Activated CD8-positive, alpha-beta memory T cell treated with anti-CD3 and anti-CD28 coated beads, Interleukin-2, amount 10 ng/mL, durations not matched to agents 7 days and 5 days (primary cell): ENCODE data around the gene SULT4A1. TPM values are rescaled to one million over a fixed set of nuclear protein-coding genes. Genes with fewer than 3 reads are reported as not detected.
A peak's percentile ranks its signal among the peaks of the same experiment; 100 is the strongest.

Experiments
- ATAC-seq: fragments of 150-1000 bp; cut with Tn5 transposase; one replicate; pipeline ENCODE4 v1.10.0; 2021; ENCODE audit warnings: moderate library complexity
- CTCF ChIA-PET: fragments of 350-600 bp; sonication (Branson Sonifier 250); formaldehyde crosslinking; loops from one replicate; lab custom pipeline; 2021; ENCODE audit warnings: antibody characterized with exemption; lab: Charles Lee
- DNase-seq: peaks from one replicate; pipeline ENCODE4 v3.0.0-alpha.2; 2020
- H3K27ac Mint-ChIP-seq: one replicate; pipeline ENCODE4 v1.8.0; 2021; ENCODE audit warnings: mild to moderate bottlenecking, mixed read lengths
- H3K27me3 Mint-ChIP-seq: one replicate; pipeline ENCODE4 v1.8.0; 2021; ENCODE audit warnings: mixed read lengths
- H3K36me3 Mint-ChIP-seq: one replicate; pipeline ENCODE4 v1.8.0; 2021; ENCODE audit warnings: mild to moderate bottlenecking, mixed read lengths
- H3K4me1 Mint-ChIP-seq: one replicate; pipeline ENCODE4 v1.8.0; 2021; ENCODE audit warnings: mixed read lengths
- H3K4me3 Mint-ChIP-seq: one replicate; pipeline ENCODE4 v1.8.0; 2021; ENCODE audit warnings: mild to moderate bottlenecking, moderate library complexity, mixed read lengths
- H3K9me3 Mint-ChIP-seq: one replicate; pipeline ENCODE4 v1.8.0; 2022; ENCODE audit warnings: low read depth, mixed read lengths
- total RNA-seq, 2 experiments: library from RNA; stranded (reverse); gene quantifications; one replicate each; pipeline ENCODE4 v1.2.3, GENCODE V29; 2021

SULT4A1 gene
- total RNA-seq, 2 experiments from 2014 or later: not detected

- CTCF ChIA-PET: interaction anchor here (1.0 to 2.0 kb wide), 2 partner anchors 8 to 10 kb away, joined by 4 to 6 read pairs; no protein-coding TSS in a partner anchor
- Mint-ChIP-seq H3K4me1 (no peaks in the 10 kb centered on the region), H3K36me3 (no peaks in the 10 kb centered on the region), H3K4me3 (no peak overlapping the region), H3K9me3 (no peaks in the 10 kb centered on the region), H3K27ac (no peak overlapping the region), H3K27me3 (peaks cover 45% of the 10 kb centered on the region)
- ATAC-seq (no peak), DNase-seq (no peak)
Measured at GRCh38 chr22:43893266-43893665, 31.0 kb upstream of the SULT4A1 start.

- Mint-ChIP-seq H3K27me3 (peaks cover 44% of the 10 kb centered on the region), H3K9me3 (no peaks in the 10 kb centered on the region), H3K27ac (no peak overlapping the region), H3K4me1 (no peaks in the 10 kb centered on the region), H3K4me3 (no peak overlapping the region), H3K36me3 (no peaks in the 10 kb centered on the region)
- CTCF ChIA-PET: interaction anchor here (1.0 to 2.0 kb wide), 2 partner anchors 7 to 9 kb away, joined by 4 to 6 read pairs; no protein-coding TSS in a partner anchor
- ATAC-seq (no peak), DNase-seq (no peak)
Measured at GRCh38 chr22:43892183-43892894, 30.0 kb upstream of the SULT4A1 start.

GRCh38 chr22:43891360-43892182, 29.3 kb upstream of the SULT4A1 start, which contains the start of gene PNPLA5:
PNPLA5 (minus strand) TSS chr22:43892013; CDS start chr22:43891880, 133 bp downstream.
- DNase-seq (no peak), ATAC-seq (peak; percentile 33)
- no peak within 1 kb of the TSS for H3K27ac Mint-ChIP-seq
- CTCF ChIA-PET: interaction anchor here (0.9 kb wide), 1 partner anchor 9 kb away, joined by 3 read pairs; no protein-coding TSS in a partner anchor
- no peaks in the 10 kb centered on the region for H3K9me3 Mint-ChIP-seq
- no peak within 1 kb of the TSS for H3K4me3 Mint-ChIP-seq
- H3K27me3 Mint-ChIP-seq: peaks cover 50% of the 10 kb centered on the region
- no peaks in the 10 kb centered on the region for H3K4me1 Mint-ChIP-seq
- no peaks in the 10 kb centered on the region for H3K36me3 Mint-ChIP-seq

- CTCF ChIA-PET: interaction anchor here (0.9 kb wide), 1 partner anchor 8 kb away, joined by 3 read pairs; no protein-coding TSS in a partner anchor
- Mint-ChIP-seq H3K27me3 (peaks cover 50% of the 10 kb centered on the region), H3K27ac (no peak overlapping the region), H3K4me1 (no peaks in the 10 kb centered on the region), H3K9me3 (no peaks in the 10 kb centered on the region), H3K4me3 (no peak overlapping the region), H3K36me3 (no peaks in the 10 kb centered on the region)
- ATAC-seq (no peak), DNase-seq (no peak)
Measured at GRCh38 chr22:43890901-43891331, 28.6 kb upstream of the SULT4A1 start.

GRCh38 chr22:43889860-43890253, 27.5 kb upstream of the SULT4A1 start:
- Mint-ChIP-seq H3K27me3 (peaks cover 50% of the 10 kb centered on the region), H3K4me1 (peaks cover 2% of the 10 kb centered on the region), H3K27ac (no peak overlapping the region), H3K36me3 (no peaks in the 10 kb centered on the region), H3K4me3 (no peak overlapping the region), H3K9me3 (no peaks in the 10 kb centered on the region)
- DNase-seq (no peak), ATAC-seq (no peak)
- CTCF ChIA-PET: no interaction called here

- CTCF ChIA-PET: no interaction called here
- H3K27ac Mint-ChIP-seq: no peak overlapping the region
- no peaks in the 10 kb centered on the region for H3K9me3 Mint-ChIP-seq
- no peaks in the 10 kb centered on the region for H3K36me3 Mint-ChIP-seq
- H3K27me3 Mint-ChIP-seq: peaks cover 50% of the 10 kb centered on the region
- DNase-seq: no peak
- H3K4me3 Mint-ChIP-seq: no peak overlapping the region
- H3K4me1 Mint-ChIP-seq: peaks cover 7% of the 10 kb centered on the region
- ATAC-seq: no peak
Measured at GRCh38 chr22:43889201-43889859, 27.0 kb upstream of the SULT4A1 start.

GRCh38 chr22:43888740-43889139, 26.4 kb upstream of the SULT4A1 start:
- H3K4me3 Mint-ChIP-seq: no peak overlapping the region
- H3K27me3 Mint-ChIP-seq: peaks cover 46% of the 10 kb centered on the region
- no peak for ATAC-seq

GRCh38 chr22:43887391-43887790, 25.1 kb upstream of the SULT4A1 start:
- Mint-ChIP-seq H3K27me3 (peaks cover 38% of the 10 kb centered on the region), H3K27ac (no peak overlapping the region), H3K4me3 (no peak overlapping the region), H3K36me3 (no peaks in the 10 kb centered on the region), H3K4me1 (peaks cover 11% of the 10 kb centered on the region), H3K9me3 (no peaks in the 10 kb centered on the region)
- ATAC-seq (no peak), DNase-seq (no peak)
- CTCF ChIA-PET: no interaction called here

More at GRCh38 chr22:43888740-43889139, 26.4 kb upstream of the SULT4A1 start:
- Mint-ChIP-seq H3K9me3 (no peaks in the 10 kb centered on the region), H3K36me3 (no peaks in the 10 kb centered on the region), H3K4me1 (peaks cover 9% of the 10 kb centered on the region), H3K27ac (no peak overlapping the region)
- no peak for DNase-seq
- CTCF ChIA-PET: no interaction called here

GRCh38 chr22:43886231-43886630, 23.9 kb upstream of the SULT4A1 start:
- DNase-seq (no peak), ATAC-seq (no peak)
- Mint-ChIP-seq H3K36me3 (no peaks in the 10 kb centered on the region), H3K27ac (no peak overlapping the region), H3K9me3 (no peaks in the 10 kb centered on the region), H3K4me1 (peaks cover 11% of the 10 kb centered on the region), H3K4me3 (no peak overlapping the region), H3K27me3 (peaks cover 29% of the 10 kb centered on the region)
- CTCF ChIA-PET: no interaction called here

- Mint-ChIP-seq H3K36me3 (no peaks in the 10 kb centered on the region), H3K4me3 (no peak overlapping the region), H3K9me3 (no peaks in the 10 kb centered on the region), H3K27me3 (peaks cover 25% of the 10 kb centered on the region), H3K27ac (no peak overlapping the region), H3K4me1 (peaks cover 11% of the 10 kb centered on the region)
- ATAC-seq: no peak
- CTCF ChIA-PET: interaction anchor here (1.2 kb wide), 1 partner anchor 200 kb away, joined by 3 read pairs; no protein-coding TSS in a partner anchor
- DNase-seq: no peak
Measured at GRCh38 chr22:43885786-43886185, 23.5 kb upstream of the SULT4A1 start.

GRCh38 chr22:43885319-43885671, 23.0 kb upstream of the SULT4A1 start:
- no peak overlapping the region for H3K27ac Mint-ChIP-seq
- H3K27me3 Mint-ChIP-seq: peaks cover 20% of the 10 kb centered on the region
- H3K4me1 Mint-ChIP-seq: peaks cover 11% of the 10 kb centered on the region
- no peaks in the 10 kb centered on the region for H3K9me3 Mint-ChIP-seq
- no peak for DNase-seq
- CTCF ChIA-PET: interaction anchor here (0.6 to 1.5 kb wide), 16 partner anchors 8 to 626 kb away, joined by 3 to 16 read pairs (median 4); no protein-coding TSS in a partner anchor
- no peaks in the 10 kb centered on the region for H3K36me3 Mint-ChIP-seq
- H3K4me3 Mint-ChIP-seq: no peak overlapping the region
- no peak for ATAC-seq

GRCh38 chr22:43884600-43885318, 22.4 kb upstream of the SULT4A1 start:
- Mint-ChIP-seq H3K36me3 (no peaks in the 10 kb centered on the region), H3K9me3 (no peaks in the 10 kb centered on the region), H3K27me3 (peaks cover 16% of the 10 kb centered on the region), H3K4me3 (no peak overlapping the region), H3K4me1 (peaks cover 11% of the 10 kb centered on the region), H3K27ac (no peak overlapping the region)
- DNase-seq: peak; percentile 65
- ATAC-seq: peak; percentile 55
- CTCF ChIA-PET: interaction anchor here (0.6 to 1.5 kb wide), 20 partner anchors 9 to 627 kb away, joined by 3 to 16 read pairs (median 3); partner anchors contain the start of gene EFCAB6
